Common myeloid progenitor, CD34-positive (primary cell): ENCODE results near the gene PAPOLB.

Experiments used
- CTCF ChIA-PET: fragments of 350-600 bp; sonication (Branson Sonifier 250); formaldehyde crosslinking; loops from one replicate; lab custom pipeline; 2021; ENCODE audit warnings: antibody characterized with exemption; lab: Charles Lee
- POLR2A ChIA-PET: fragments of 350-600 bp; sonication (Branson Sonifier 250); formaldehyde crosslinking; loops from one replicate; lab custom pipeline; 2021; ENCODE audit warnings: antibody characterized with exemption; lab: Charles Lee
- DNase-seq, 3 donors: peaks; one replicate each; pipeline versions ENCODE4 v3.0.0 to v3.0.0-alpha.2; 2013
- H3K27ac ChIP-seq, 2 experiments: 1 replicate in 1 of 2; 2 replicates in 1 of 2; pipeline ENCODE4 v1.7.0; 2013; ENCODE audit warnings: inconsistent platforms in 2 of 2, low read length in 2 of 2, mild to moderate bottlenecking in 2 of 2, low read depth in 1 of 2, moderate library complexity in 1 of 2; ENCODE audit not compliant: severe bottlenecking in 2 of 2, insufficient read depth in 1 of 2, poor library complexity in 1 of 2
- H3K27me3 ChIP-seq, 5 experiments: replicated peaks in 2 of 5; 1 replicate in 3 of 5; 2 replicates in 2 of 5; pipeline versions ENCODE4 v1.6.1 to v1.7.0; 2013; ENCODE audit warnings: low read length in 4 of 5, mild to moderate bottlenecking in 2 of 5, moderate library complexity in 2 of 5, inconsistent platforms in 1 of 5; ENCODE audit not compliant: insufficient read depth in 5 of 5, control insufficient read depth in 4 of 5
- H3K36me3 ChIP-seq, 4 experiments: 1 replicate in 2 of 4; 2 replicates in 2 of 4; pipeline versions ENCODE4 v1.6.1 to v1.7.0; 2013; ENCODE audit warnings: low read length in 3 of 4, control low read depth in 1 of 4, mild to moderate bottlenecking in 1 of 4; ENCODE audit not compliant: control insufficient read depth in 4 of 4, insufficient read depth in 4 of 4
- H3K4me1 ChIP-seq, 4 experiments: 1 replicate in 3 of 4; 2 replicates in 1 of 4; pipeline versions ENCODE4 v1.6.1 to v1.7.1; 2013; ENCODE audit warnings: low read length in 3 of 4, mild to moderate bottlenecking in 3 of 4, control low read depth in 1 of 4, inconsistent platforms in 1 of 4, moderate library complexity in 1 of 4; ENCODE audit not compliant: control insufficient read depth in 4 of 4, insufficient read depth in 4 of 4; ENCODE audit errors: control extremely low read depth in 1 of 4
- H3K4me3 ChIP-seq, 7 experiments: 1 replicate in 4 of 7; 2 replicates in 3 of 7; pipeline versions ENCODE4 v1.5.1 to v1.7.0; 2013; ENCODE audit warnings: mild to moderate bottlenecking in 7 of 7, low read length in 6 of 7, moderate library complexity in 6 of 7, inconsistent platforms in 2 of 7, low read depth in 2 of 7, control low read depth in 1 of 7; ENCODE audit not compliant: insufficient read depth in 4 of 7, control insufficient read depth in 1 of 7; ENCODE audit errors: extremely low read depth in 1 of 7
- H3K9me3 ChIP-seq, 5 experiments: 1 replicate in 4 of 5; 2 replicates in 1 of 5; pipeline versions ENCODE4 v1.6.1 to v1.7.1; 2013; ENCODE audit warnings: low read length in 4 of 5, mild to moderate bottlenecking in 2 of 5, inconsistent platforms in 1 of 5, low read depth in 1 of 5, moderate library complexity in 1 of 5; ENCODE audit not compliant: control insufficient read depth in 4 of 5, insufficient read depth in 2 of 5; ENCODE audit errors: control extremely low read depth in 1 of 5
- WGBS: methylation state at CpG from one replicate; pipeline ENCODE4 v1.1.5; 2013; ENCODE audit not compliant: insufficient coverage; 5-methylcytosine and 5-hydroxymethylcytosine counted together

PAPOLB gene

DNA sequence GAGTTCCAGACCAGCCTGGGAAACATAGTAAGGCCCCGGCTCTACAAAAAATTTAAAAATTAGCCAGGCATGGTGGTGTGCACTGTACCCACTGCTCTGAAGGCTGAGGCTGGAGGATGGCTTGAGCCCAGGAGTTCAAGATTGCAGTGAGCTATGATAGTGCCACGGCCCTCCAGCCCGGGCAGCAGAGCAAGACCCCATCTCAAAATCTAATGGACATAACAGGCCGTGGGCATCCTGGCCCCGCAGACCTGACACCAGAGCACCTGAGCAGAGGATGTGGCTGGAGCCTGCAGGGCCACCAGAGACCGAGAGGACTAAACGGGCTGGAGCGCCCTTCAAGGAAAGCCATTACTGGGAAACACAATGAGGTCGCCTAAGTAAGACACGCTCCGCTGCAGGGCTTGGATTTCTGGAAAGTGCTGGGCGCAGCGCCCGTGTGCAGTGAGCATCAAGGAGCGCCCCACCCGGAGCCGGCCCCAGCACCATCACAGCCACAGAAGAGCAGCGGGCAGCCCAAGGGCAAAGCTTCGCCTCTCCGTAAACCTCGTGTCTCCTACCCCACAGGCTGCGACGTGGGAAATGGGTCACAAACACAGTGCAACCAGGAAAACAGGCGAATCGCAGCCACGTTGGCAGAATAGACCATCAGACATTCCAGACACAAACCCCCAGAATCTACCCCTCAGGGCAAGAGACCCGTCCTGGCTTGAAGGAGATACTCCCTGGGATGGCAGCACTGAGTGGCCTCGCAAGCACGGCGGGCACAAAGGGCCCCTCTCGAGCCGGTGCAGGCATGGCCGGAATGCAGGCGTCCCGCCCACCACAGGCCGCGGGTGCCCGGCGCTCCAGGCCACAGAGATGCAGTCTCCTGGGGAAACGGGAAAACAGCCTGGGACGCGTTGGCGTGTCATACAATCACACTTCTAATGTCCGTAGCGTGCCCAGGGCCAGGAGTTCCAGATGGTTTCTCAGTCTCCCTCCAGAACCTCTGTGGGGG, 16.8 kb upstream of the PAPOLB start:
- no peak overlapping the region for H3K27ac ChIP-seq
- H3K36me3 ChIP-seq = no peaks in the 10 kb centered on the region
- CTCF ChIA-PET = interaction anchor here (7.4 kb wide), 1 partner anchor 84 kb away, joined by 73 read pairs; no protein-coding TSS in a partner anchor
- POLR2A ChIA-PET = no interaction called here
- H3K9me3 ChIP-seq = no peaks in the 10 kb centered on the region
- peaks cover 0 to 27% (median 19%) of the 10 kb centered on the region in 5 experiments for H3K27me3 ChIP-seq
- peaks cover 0 to 17% (median 15%) of the 10 kb centered on the region in 4 experiments for H3K4me1 ChIP-seq
- DNase-seq = no peak
- no peak overlapping the region for H3K4me3 ChIP-seq
- WGBS = 95% methylated on average over 45 of the region's 45 CpGs

DNA sequence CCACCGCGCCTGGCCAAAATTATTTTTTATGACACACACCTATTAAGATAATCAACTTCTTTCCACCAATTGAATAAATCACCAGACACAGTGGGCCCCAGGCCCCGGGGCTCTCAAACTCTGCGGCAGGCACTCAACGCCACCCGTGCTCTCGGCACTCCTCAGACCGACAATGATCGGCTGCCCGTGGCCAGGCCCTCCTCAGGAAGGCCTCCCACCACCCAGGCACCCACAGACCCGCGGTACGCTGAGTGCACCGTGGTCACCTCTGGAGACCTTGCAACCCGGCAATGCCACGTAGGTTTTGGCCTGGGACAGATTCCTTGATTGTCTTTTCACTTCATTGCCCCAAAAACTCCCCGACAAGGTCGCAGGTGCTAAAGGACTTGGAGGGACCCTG, 14.8 kb upstream of the PAPOLB start:
- POLR2A ChIA-PET = no interaction called here
- no peaks in the 10 kb centered on the region for H3K9me3 ChIP-seq
- H3K27me3 ChIP-seq = peaks cover 0 to 21% (median 8%) of the 10 kb centered on the region in 5 experiments
- CTCF ChIA-PET = no interaction called here
- H3K4me1 ChIP-seq = peaks cover 0 to 2% (median under 1%) of the 10 kb centered on the region in 4 experiments
- no peak overlapping the region for H3K4me3 ChIP-seq
- no peak for DNase-seq
- H3K36me3 ChIP-seq = no peaks in the 10 kb centered on the region
- 98% methylated on average over 18 of the region's 18 CpGs for WGBS
- no peak overlapping the region for H3K27ac ChIP-seq

DNA sequence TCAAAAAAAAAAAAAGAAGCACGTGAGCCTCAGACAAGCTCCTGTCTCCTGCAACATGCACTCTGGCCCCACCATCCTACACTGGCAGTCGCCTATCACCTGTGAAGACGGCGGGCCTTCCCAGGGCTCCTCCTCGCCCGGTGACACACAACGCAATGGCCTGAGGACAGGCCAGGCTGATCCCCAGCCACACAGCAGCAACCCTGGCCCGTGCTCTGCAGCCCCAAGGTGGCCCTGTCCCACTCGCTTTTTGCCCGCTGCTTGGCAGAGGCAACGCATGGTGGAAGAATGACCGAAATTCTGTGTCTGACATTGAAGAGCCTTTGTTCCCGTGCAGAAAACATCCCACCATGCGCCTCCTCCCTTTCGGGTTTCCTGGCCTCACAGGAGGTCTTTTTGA, 13.6 kb upstream of the PAPOLB start:
- Histone ChIP-seq H3K27me3 (peaks cover 0 to 29% (median 4%) of the 10 kb centered on the region in 5 experiments), H3K4me1 (peaks cover 0 to 10% (median 5%) of the 10 kb centered on the region in 4 experiments), H3K36me3 (no peaks in the 10 kb centered on the region), H3K27ac (no peak overlapping the region), H3K4me3 (no peak overlapping the region), H3K9me3 (no peaks in the 10 kb centered on the region)
- ChIA-PET CTCF (no interaction called here), POLR2A (no interaction called here)
- 98% methylated on average over 14 of the region's 15 CpGs for WGBS
- no peak for DNase-seq

DNA sequence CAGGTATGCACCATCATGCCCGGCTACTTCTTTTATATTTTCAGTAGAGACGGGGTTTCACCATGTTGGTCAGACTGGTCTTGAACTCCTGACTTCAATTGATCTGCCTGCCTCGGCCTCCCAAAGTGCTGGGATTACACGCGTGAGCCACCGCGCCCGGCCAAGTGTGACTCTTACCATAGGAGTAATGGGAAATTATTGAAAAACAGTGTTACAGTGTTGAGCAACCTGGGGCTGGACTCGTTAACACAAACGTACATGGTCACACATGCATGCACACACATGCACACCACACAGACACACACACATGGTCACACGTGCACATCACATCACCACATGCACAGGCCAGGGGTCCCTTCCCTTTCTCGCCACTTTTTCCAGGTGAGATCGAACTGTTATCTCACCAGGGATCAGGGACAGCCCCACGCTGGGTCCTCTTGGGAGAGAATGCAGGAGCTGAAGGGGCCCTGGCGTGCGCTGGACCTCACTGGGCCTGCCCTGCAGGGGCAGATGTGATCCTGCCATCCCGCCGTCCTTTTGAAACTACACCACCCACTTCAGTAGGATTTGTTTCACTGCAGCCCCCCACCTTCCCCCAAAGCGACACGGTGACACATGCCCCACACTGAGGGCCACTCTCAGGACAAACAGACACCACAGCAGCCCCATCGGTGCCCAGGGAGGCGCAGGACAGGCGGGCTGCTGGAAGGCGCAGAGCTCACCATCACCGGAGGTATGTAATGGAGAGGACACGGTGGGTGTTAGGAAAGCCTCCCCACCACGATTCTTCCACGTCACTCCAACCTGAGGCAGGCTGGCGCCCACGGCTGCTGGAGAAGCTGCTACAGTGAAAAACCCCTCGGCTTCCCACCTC, 11.5 kb upstream of the PAPOLB start:
- ChIA-PET POLR2A (no interaction called here), CTCF (interaction anchor here (2.1 kb wide), 1 partner anchor 10 kb away, joined by 8 read pairs; the partner anchor contains the start of gene RADIL)
- Histone ChIP-seq H3K27me3 (peaks cover 0 to 28% (median 0%) of the 10 kb centered on the region in 5 experiments), H3K4me3 (no peak overlapping the region), H3K4me1 (peaks cover 0 to 10% (median 5%) of the 10 kb centered on the region in 4 experiments), H3K36me3 (no peaks in the 10 kb centered on the region), H3K9me3 (peaks cover 0 to 4% (median 0%) of the 10 kb centered on the region in 5 experiments), H3K27ac (no peak overlapping the region)
- 98% methylated on average over 28 of the region's 31 CpGs for WGBS
- no peak for DNase-seq

DNA sequence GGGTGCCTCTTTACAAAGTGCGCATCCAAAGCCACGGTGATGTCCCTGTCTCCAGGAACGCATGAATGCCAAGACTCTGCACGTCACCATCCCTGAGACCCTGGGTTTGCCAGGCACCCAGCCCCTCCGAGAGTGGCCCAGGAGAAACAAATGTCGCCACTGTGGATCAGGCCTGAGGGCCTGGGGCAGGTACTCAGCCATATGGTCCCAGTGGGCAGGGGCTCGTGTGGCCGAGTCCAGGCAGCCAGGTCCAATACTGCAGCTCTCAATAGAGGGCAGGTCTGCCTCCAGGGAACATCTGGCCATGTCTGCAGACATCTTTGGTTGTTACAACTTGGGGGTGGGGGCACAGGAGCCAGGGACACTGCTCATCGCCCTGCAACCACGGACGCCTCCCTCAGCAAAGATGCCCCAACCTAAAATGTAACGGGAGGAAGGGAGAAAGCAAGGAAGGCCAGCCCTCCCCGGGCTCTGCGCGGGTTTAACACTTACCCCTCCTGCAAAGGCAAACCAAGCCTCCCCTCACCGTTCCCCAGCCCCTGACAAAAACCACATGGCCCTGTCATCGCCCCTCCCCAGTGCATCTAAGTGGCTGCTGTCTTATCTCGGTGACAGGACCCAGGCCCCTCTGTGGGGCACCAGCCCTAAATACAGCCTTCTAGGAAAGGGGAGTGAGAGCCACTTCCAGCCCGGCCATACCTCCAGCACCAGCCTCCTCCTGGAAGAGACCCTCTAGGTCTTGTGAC, 10.3 kb upstream of the PAPOLB start:
- H3K4me3 ChIP-seq = no peak overlapping the region
- no peak for DNase-seq
- no peak overlapping the region for H3K27ac ChIP-seq
- peaks cover 0 to 6% (median 0%) of the 10 kb centered on the region in 5 experiments for H3K9me3 ChIP-seq
- H3K27me3 ChIP-seq = peaks cover 0 to 28% (median 0%) of the 10 kb centered on the region in 5 experiments
- peaks cover 0 to 10% (median 5%) of the 10 kb centered on the region in 4 experiments for H3K4me1 ChIP-seq
- CTCF ChIA-PET = interaction anchor here (2.1 to 2.4 kb wide), 2 partner anchors 11 to 12 kb away, joined by 5 to 6 read pairs; partner anchors contain the start of gene RADIL
- no peaks in the 10 kb centered on the region for H3K36me3 ChIP-seq
- POLR2A ChIA-PET = no interaction called here
- 84% methylated on average over 14 of the region's 19 CpGs for WGBS

DNA sequence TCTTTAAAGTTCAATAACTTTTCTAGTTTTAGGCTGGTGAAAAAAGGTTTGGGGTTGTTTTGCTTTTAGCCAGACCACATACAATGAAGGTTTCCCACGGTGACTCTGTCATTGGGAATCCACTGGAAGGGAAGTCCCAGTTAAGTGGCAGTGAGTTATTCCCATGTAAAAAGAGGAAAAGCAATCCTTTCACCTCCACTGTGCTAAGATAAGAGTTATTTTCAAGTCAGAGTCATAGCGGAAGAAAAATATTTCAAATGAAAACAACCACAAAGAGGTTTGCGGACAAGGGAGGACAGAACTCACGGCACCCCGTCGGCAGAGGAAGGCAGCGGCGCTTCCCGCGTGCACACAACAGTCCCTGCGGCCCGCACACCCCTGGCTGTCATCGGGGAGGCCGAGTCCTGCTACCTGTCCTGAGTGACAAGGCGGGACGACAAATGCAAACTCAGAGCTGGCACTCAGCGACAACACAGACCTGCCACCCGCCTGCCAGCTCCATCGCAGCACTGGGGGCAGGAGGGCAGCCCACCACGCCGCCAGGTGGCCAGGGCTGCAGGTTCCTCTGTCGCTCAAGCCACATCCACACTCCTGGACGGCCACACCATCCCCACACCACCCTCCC, 9.3 kb upstream of the PAPOLB start:
- CTCF ChIA-PET = interaction anchor here (2.1 to 2.4 kb wide), 2 partner anchors 11 to 13 kb away, joined by 5 to 6 read pairs; partner anchors contain the start of gene RADIL
- WGBS = 23% methylated on average over 22 of the region's 23 CpGs
- no peak overlapping the region for H3K27ac ChIP-seq
- POLR2A ChIA-PET = no interaction called here
- peaks cover 0 to 28% (median 0%) of the 10 kb centered on the region in 5 experiments for H3K27me3 ChIP-seq
- H3K4me3 ChIP-seq = no peak overlapping the region
- no peaks in the 10 kb centered on the region for H3K36me3 ChIP-seq
- peaks cover 0 to 6% (median under 1%) of the 10 kb centered on the region in 5 experiments for H3K9me3 ChIP-seq
- peak in 2 of 3 donors; percentile 28 to 49 for DNase-seq
- H3K4me1 ChIP-seq = peaks cover 0 to 10% (median 5%) of the 10 kb centered on the region in 4 experiments
